ENCODE data around the gene UGT1A5.

DNA sequence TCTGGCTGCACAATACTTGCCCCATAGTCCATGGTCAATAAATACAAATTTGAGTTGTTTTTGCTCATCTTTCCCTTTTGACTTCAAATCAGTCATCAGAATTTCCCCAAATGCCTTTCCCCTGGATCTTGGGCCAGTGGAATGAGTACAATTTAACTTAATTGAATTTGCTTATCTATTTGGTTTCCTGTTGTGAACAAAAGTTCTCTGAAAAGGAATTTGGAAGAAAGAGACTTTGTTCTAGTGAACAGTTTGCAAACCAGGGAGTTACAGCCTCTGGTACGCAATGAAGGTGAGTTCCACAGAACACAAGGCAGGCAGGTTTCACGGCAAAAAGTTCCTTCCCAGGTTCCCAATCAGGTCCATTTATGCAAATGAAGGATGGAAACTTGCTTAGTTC, 46.1 kb downstream of the UGT1A5 start:
- TF ChIP-seq, protein P1, sequence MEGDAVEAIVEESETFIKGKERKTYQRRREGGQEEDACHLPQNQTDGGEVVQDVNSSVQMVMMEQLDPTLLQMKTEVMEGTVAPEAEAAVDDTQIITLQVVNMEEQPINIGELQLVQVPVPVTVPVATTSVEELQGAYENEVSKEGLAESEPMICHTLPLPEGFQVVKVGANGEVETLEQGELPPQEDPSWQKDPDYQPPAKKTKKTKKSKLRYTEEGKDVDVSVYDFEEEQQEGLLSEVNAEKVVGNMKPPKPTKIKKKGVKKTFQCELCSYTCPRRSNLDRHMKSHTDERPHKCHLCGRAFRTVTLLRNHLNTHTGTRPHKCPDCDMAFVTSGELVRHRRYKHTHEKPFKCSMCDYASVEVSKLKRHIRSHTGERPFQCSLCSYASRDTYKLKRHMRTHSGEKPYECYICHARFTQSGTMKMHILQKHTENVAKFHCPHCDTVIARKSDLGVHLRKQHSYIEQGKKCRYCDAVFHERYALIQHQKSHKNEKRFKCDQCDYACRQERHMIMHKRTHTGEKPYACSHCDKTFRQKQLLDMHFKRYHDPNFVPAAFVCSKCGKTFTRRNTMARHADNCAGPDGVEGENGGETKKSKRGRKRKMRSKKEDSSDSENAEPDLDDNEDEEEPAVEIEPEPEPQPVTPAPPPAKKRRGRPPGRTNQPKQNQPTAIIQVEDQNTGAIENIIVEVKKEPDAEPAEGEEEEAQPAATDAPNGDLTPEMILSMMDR (IDR thresholded peaks at IDR 0.05), result no peak
- no peak for TF ChIP-seq POLR2A (IDR thresholded peaks at IDR 0.05)
- TF ChIP-seq POLR2AphosphoS5 (IDR thresholded peaks at IDR 0.05), result no peak
- no peak for TF ChIP-seq EP300 (IDR thresholded peaks at IDR 0.05)

All from suprapubic skin (tissue), 4 donors.